Esophagus squamous epithelium (tissue), 5 donors: Measurements from ENCODE around the gene CLASP2. TPM values are rescaled to one million over a fixed set of nuclear protein-coding genes. Genes with fewer than 3 reads are reported as not detected.
A peak's percentile ranks its signal among the peaks of the same experiment; 100 is the strongest.

Experiments used
- DNase-seq: peaks from one replicate; lab custom pipeline; 2025; lab: John Stamatoyannopoulos, UW
- H3K27ac ChIP-seq, 4 donors: fragments of 200-600 bp; sonication (generic); one replicate each; pipeline ENCODE4 v1.5.1; 2016 to 2019; ENCODE audit warnings: mild to moderate bottlenecking in 1 of 4
- H3K27me3 ChIP-seq, 4 donors: fragments of 200-600 bp; sonication (generic); 1 replicate in 3 of 4; 2 replicates in 1 of 4; pipeline versions ENCODE4 v1.5.1 to v1.6.0; 2017 to 2021; ENCODE audit warnings: antibody characterized with exemption in 1 of 4
- H3K36me3 ChIP-seq, 3 donors: fragments of 200-600 bp; sonication (generic); one replicate each; pipeline ENCODE4 v1.5.1; 2016 to 2019
- H3K4me1 ChIP-seq, 3 donors: fragments of 200-600 bp; sonication (generic); one replicate each; pipeline ENCODE4 v1.5.1; 2017 to 2019
- H3K4me3 ChIP-seq, 4 donors: fragments of 200-600 bp; sonication (generic); 1 replicate in 3 of 4; 2 replicates in 1 of 4; pipeline ENCODE4 v1.5.1; 2016 to 2019; ENCODE audit warnings: mild to moderate bottlenecking in 2 of 4, moderate library complexity in 1 of 4
- H3K9me3 ChIP-seq, 3 donors: fragments of 200-600 bp; sonication (generic); one replicate each; pipeline ENCODE4 v1.5.1; 2016 to 2019
- CTCF ChIP-seq, 6 experiments: fragments of 450-650 bp in 4 of 6; fragments of 200-600 bp in 2 of 6; sonication (generic) in 2 of 6; IDR thresholded peaks; one replicate each; pipeline ENCODE4 v1.5.1; 2016 to 2019; ENCODE audit warnings: antibody characterized with exemption in 6 of 6, mild to moderate bottlenecking in 4 of 6, moderate library complexity in 4 of 6
- POLR2A ChIP-seq, 4 donors: fragments of 450-650 bp; IDR thresholded peaks; one replicate each; pipeline ENCODE4 v1.6.1; 2017; ENCODE audit warnings: antibody characterized with exemption in 4 of 4, mild to moderate bottlenecking in 4 of 4, moderate library complexity in 3 of 4
- WGBS, 2 donors: methylation state at CpG; one replicate each; pipeline ENCODE4 v1.1.5; 2018; 5-methylcytosine and 5-hydroxymethylcytosine counted together
- intact Hi-C: fragments of 100-400 bp; cut with DNase I; formaldehyde crosslinking; loops from one replicate; pipeline ENCODE4 v1.15.0; 2022
- total RNA-seq, 4 donors: library from RNA; depleted of rRNA; stranded (reverse); fragments of >200 nt; gene quantifications; one replicate each; pipeline ENCODE4 v1.1.0, GENCODE V29; 2016
- donor health status: DM: yes; HTN: yes; CAD: no.

CLASP2 gene
- total RNA-seq, 4 donors from 2014 or later = 16.7 to 49.4 (median 32.1) TPM

DNA sequence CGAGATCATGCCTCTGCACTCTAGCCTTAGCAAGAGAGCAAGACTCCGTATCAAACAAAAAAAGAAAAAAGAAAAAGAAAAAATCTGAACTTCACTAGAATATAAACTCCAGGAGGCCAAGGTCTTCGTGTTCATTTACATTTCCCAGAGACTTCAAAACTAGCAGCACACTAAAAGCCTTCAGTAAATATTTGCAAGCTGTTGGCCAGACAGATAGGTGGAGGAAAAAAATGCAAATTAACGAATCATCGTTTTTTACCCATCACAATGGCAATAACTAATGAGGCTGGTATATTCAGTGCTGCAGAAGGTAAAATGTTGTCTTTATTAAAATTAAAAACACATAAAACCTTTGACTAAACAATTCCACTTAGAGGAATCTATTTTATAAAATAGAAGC, 80.6 kb downstream of the CLASP2 start:
- Histone ChIP-seq H3K9me3 (no peaks in the 10 kb centered on the region), H3K36me3 (peaks cover 0 to 11% (median 0%) of the 10 kb centered on the region in 3 donors), H3K4me3 (no peak overlapping the region), H3K4me1 (peaks cover 0 to 7% (median 0%) of the 10 kb centered on the region in 3 donors), H3K27me3 (no peaks in the 10 kb centered on the region), H3K27ac (no peak overlapping the region)
- TF ChIP-seq CTCF (IDR thresholded peaks at IDR 0.05) (no peak), POLR2A (IDR thresholded peaks at IDR 0.05) (no peak)
- intact Hi-C loops = loop anchor here (10.0 kb wide), 1 partner anchor 147 kb away; no protein-coding TSS in a partner anchor
- 71 to 81% methylated on average over 5 of the region's 5 CpGs for WGBS, 2 donors
- DNase-seq = no peak

GRCh38 chr3:33636125-33636850, 81.8 kb downstream of the CLASP2 start:
- no peak for DNase-seq
- peaks cover 0 to 13% (median 0%) of the 10 kb centered on the region in 3 donors for H3K36me3 ChIP-seq
- no peak overlapping the region for H3K27ac ChIP-seq
- intact Hi-C loops = loop anchor here (10.0 kb wide), 1 partner anchor 149 kb away; no protein-coding TSS in a partner anchor
- H3K27me3 ChIP-seq = no peaks in the 10 kb centered on the region
- TF ChIP-seq CTCF (IDR thresholded peaks at IDR 0.05) (peak; percentile 22 to 61 (median 50)), POLR2A (IDR thresholded peaks at IDR 0.05) (no peak)
- H3K4me1 ChIP-seq = peaks cover 0 to 7% (median 0%) of the 10 kb centered on the region in 3 donors
- H3K9me3 ChIP-seq = no peaks in the 10 kb centered on the region
- no peak overlapping the region for H3K4me3 ChIP-seq
- WGBS, 2 donors = 50 to 51% methylated on average over 6 of the region's 6 CpGs

DNA sequence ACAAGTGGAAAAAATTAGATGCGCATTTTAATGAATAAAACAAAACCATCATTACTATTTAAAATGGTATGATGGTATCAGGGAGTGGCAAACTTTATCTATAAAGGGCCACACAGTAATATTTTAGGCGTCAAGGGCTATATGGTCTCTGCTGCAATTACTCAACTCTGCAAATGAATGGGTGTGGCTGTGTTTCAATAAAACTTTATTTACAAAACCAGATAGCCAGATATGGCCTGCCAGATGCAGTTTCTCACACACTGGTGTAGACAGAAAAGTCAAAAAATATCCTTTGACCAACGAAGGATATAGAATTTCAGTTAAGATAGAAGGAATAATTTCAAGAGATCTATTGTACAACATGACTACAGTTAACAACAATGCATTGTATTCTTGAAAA, 83.8 kb downstream of the CLASP2 start:
- 87% methylated on average over 3 of the region's 3 CpGs for WGBS, 2 donors
- H3K4me1 ChIP-seq = peaks cover 0 to 7% (median 0%) of the 10 kb centered on the region in 3 donors

DNA sequence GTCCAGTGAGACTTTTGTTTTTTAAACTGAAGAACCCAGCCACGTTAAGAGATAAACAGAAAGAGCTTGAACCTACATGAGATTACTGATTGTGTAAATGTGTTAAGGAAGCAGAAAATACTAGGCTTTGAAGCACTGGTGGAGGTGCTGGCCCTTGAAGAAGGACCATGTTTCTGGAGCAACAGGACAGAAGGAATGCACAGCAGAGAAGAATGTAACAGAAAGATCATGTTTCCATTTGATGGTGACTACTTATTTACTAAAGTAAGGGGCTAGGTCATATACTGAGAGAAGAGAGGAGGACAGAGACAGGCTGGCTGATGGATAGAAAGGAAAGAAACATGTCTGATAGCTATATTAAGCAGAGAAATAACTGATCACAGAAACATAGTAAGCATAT, 88.8 kb downstream of the CLASP2 start:
- no peak overlapping the region for H3K4me3 ChIP-seq
- no peaks in the 10 kb centered on the region for H3K27me3 ChIP-seq
- no peaks in the 10 kb centered on the region for H3K9me3 ChIP-seq
- no peak overlapping the region for H3K27ac ChIP-seq
- DNase-seq = no peak
- intact Hi-C loops = no loop called here
- WGBS, 2 donors = 38 to 68% methylated on average over 1 of the region's 1 CpG
- no peaks in the 10 kb centered on the region for H3K4me1 ChIP-seq
- H3K36me3 ChIP-seq = peaks cover 0 to 56% (median 0%) of the 10 kb centered on the region in 3 donors
- TF ChIP-seq POLR2A (IDR thresholded peaks at IDR 0.05) (no peak), CTCF (IDR thresholded peaks at IDR 0.05) (no peak)

More for the DNA sequence above, 83.8 kb downstream of the CLASP2 start:
- TF ChIP-seq CTCF (IDR thresholded peaks at IDR 0.05) (no peak), POLR2A (IDR thresholded peaks at IDR 0.05) (no peak)
- Histone ChIP-seq H3K27ac (no peak overlapping the region), H3K27me3 (no peaks in the 10 kb centered on the region), H3K9me3 (no peaks in the 10 kb centered on the region), H3K4me3 (no peak overlapping the region), H3K36me3 (peaks cover 0 to 26% (median 0%) of the 10 kb centered on the region in 3 donors)
- intact Hi-C loops = loop anchor here (10.0 kb wide), 1 partner anchor 151 kb away; no protein-coding TSS in a partner anchor
- DNase-seq = no peak

GRCh38 chr3:33624756-33625155, 93.3 kb downstream of the CLASP2 start:
- intact Hi-C loops = no loop called here
- peaks cover 0 to 69% (median 0%) of the 10 kb centered on the region in 3 donors for H3K36me3 ChIP-seq
- TF ChIP-seq CTCF (IDR thresholded peaks at IDR 0.05) (no peak), POLR2A (IDR thresholded peaks at IDR 0.05) (no peak)
- no peak overlapping the region for H3K27ac ChIP-seq
- no peaks in the 10 kb centered on the region for H3K27me3 ChIP-seq
- no peak overlapping the region for H3K4me3 ChIP-seq
- H3K9me3 ChIP-seq = no peaks in the 10 kb centered on the region
- H3K4me1 ChIP-seq = no peaks in the 10 kb centered on the region
- DNase-seq = no peak
